Epithelial cell of esophagus (primary cell): ENCODE data around the gene SWI5.

Experiments
- DNase-seq: peaks from one replicate; pipeline ENCODE4 v3.0.0; 2010; ENCODE audit warnings: low read depth
- H3K4me3 ChIP-seq: 2 replicates; pipeline ENCODE4 v1.5.1; 2011; ENCODE audit warnings: mild to moderate bottlenecking, low read length, control low read depth
- TF ChIP-seq, protein P1 (sequence below): IDR thresholded peaks from 2 replicates; pipeline ENCODE4 v1.5.1; 2011; ENCODE audit warnings: low read depth, mild to moderate bottlenecking, low read length, control low read depth, inconsistent platforms; ENCODE audit not compliant: insufficient read depth; ENCODE audit errors: missing control alignments

SWI5 gene

DNA sequence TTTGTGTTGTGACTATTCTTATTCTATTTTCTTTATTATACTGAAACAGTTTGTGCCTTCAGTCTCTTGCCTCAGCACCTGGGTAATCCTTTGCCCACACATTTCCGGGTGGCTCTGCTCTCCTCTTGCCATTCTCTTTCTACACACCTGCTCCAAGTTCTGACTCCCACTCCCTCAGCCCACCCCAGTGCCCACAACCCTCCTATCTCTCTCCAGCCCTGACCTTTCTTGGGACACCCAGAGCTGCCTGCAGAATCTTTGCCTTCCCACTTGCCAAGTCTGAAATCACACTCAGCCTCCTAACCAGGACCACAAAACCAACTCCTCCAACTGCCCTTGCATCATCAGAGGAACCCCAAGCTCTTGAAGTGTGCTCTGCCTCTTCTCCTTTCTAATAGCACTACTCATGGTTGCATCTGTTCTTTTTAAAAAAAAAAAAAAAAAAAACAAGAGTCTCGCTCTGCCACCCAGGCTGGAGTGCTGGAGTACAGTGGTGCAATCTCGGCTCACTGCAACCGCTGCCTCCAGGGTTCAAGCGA lies 4.1 kb downstream of the SWI5 start:
- no peak for DNase-seq
- no peak overlapping the region for H3K4me3 ChIP-seq
- TF ChIP-seq, protein P1, sequence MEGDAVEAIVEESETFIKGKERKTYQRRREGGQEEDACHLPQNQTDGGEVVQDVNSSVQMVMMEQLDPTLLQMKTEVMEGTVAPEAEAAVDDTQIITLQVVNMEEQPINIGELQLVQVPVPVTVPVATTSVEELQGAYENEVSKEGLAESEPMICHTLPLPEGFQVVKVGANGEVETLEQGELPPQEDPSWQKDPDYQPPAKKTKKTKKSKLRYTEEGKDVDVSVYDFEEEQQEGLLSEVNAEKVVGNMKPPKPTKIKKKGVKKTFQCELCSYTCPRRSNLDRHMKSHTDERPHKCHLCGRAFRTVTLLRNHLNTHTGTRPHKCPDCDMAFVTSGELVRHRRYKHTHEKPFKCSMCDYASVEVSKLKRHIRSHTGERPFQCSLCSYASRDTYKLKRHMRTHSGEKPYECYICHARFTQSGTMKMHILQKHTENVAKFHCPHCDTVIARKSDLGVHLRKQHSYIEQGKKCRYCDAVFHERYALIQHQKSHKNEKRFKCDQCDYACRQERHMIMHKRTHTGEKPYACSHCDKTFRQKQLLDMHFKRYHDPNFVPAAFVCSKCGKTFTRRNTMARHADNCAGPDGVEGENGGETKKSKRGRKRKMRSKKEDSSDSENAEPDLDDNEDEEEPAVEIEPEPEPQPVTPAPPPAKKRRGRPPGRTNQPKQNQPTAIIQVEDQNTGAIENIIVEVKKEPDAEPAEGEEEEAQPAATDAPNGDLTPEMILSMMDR: no peak

DNA sequence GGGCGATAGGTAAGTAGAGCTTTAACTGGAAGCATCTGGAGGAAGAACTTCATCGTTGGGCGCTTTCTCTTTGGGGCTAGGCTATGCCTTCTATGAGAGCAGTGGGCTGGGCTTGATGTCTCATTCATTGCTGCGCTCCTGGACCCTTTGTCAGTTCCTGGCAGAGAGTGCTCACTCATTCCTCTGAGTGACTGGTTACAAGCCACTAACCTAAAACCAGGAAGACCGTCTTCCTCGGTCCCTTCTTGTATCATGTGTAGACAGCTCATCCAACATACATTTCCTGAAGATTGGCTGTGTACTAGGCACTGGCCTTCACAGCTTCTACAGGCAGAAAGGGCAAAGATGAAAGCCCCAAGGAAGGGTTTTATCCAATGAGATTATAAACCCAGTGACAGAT lies 6.4 kb downstream of the SWI5 start:
- H3K4me3 ChIP-seq: no peak overlapping the region
- TF ChIP-seq, protein P1: no peak
- DNase-seq: peak; percentile 54

DNA sequence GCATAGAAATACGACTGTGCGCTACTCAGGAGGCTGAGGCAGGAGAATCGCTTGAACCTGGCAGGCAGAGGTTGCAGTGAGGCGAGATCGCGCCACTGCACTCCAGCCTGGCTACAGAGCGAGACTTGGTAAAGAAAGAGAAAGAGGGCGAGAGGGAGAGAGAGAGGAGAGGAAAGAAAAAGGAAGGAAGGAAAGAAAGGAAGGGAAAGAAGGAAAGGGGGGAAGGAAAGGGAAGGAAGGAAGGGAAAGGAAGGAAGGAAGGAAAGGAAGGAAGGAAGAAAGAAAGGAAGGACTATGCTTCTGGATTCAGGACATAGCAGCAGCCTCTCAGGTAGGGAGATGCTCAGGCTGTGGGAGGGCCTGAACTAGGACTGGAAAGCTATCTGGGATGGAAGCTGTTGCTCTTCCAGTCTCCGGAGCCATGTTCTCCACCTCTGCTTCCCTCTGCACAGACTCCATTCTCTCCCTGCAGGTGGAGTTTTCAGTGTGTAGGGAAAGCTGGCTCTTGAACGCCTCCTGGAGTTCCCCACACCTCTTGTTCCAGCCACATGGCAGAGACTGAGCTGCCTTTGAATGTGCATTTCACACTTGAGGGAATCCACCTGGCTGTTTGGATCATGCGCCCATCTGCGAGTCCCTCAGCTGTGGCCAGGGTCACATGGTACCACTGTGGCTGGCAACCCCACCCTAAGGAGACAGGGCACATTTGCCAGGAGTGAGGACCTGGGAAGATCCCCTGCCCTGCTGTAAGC lies 9.1 kb downstream of the SWI5 start:
- TF ChIP-seq, protein P1: no peak
- DNase-seq: no peak
- H3K4me3 ChIP-seq: no peak overlapping the region

- TF ChIP-seq, protein P1: no peak
- H3K4me3 ChIP-seq: no peak overlapping the region
- DNase-seq: no peak
These were observed 10.4 kb downstream of the SWI5 start for GRCh38 chr9:128286440-128286839.

DNA sequence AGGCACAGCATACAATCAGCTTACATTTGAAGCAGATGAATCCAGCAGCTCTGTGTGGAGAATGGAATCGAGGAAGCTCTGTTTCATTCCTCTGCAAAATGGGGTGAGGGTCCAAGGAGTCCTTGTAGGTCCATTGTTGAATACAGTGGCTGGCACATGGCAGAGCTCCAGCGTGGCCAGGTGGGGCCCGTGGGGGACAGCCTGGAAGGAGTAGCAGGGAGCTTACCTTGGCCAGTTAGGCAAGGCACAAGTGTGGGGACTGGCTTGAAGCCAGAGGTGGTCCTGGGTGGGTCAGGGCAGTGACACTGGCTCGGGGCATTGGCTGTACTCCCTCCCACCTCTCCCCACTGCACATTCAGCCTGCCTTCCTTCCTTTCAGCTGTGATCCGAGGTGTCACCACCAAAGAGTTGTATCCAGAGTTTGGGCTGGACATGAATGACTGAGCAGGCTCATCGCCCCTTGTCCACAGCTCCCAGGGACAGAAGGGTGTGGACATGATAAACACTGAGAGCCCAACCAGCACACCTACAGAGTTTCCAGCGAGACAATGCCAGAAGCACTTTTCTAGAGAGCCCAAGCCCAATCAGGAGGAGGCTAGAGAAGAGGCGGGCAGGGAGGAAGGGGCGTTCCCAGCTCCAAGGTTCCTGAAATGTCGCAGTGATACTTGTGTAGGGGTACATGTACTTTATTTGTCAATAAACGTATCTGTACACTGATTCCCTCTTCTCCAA lies 12.4 kb downstream of the SWI5 start:
- no peak for DNase-seq
- H3K4me3 ChIP-seq: no peak overlapping the region
- TF ChIP-seq, protein P1: no peak

GRCh38 chr9:128292009-128292408 lies 15.9 kb downstream of the SWI5 start:
- TF ChIP-seq, protein P1: no peak
- no peak overlapping the region for H3K4me3 ChIP-seq
- DNase-seq: no peak

DNA sequence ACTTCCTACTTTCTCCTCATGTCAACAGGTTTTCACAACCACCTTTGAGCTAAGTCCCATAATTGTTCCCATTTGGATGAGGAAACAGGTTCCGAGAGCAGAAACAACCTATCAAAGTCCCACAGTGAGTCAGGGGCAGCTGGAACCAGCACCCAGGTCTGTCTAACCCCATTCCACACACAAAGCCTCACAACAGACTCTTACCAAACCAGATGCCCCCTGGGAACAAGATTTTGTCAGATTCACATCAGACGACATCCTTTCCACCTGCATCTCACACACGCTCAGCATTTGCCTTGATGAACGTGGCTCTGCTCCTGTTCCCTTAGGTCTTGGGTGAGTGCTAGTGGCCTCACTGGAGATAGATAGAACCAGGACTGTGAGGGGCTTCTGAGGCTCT lies 17.0 kb downstream of the SWI5 start:
- TF ChIP-seq, protein P1: no peak
- DNase-seq: no peak
- no peak overlapping the region for H3K4me3 ChIP-seq
